ENCODE data around the gene KIAA0232. TPM values are rescaled to one million over a fixed set of nuclear protein-coding genes. Genes with fewer than 3 reads are reported as not detected.

KIAA0232 gene
- total RNA-seq, 1 donor from 2014 or later, result 33.4 TPM

GRCh38 chr4:6912441-6912840 lies 129.9 kb downstream of the KIAA0232 start:
- no peak for DNase-seq (ENCODE audit: low spot score)

- DNase-seq (ENCODE audit: low spot score), result no peak
These were observed 130.9 kb downstream of the KIAA0232 start for GRCh38 chr4:6913350-6913905.

GRCh38 chr4:6914448-6914847 lies 131.9 kb downstream of the KIAA0232 start:
- DNase-seq (ENCODE audit: low spot score), result no peak

GRCh38 chr4:6915041-6916005 lies 132.8 kb downstream of the KIAA0232 start:
- DNase-seq (ENCODE audit: low spot score), result no peak

- no peak for DNase-seq (ENCODE audit: low spot score)
These were observed 133.6 kb downstream of the KIAA0232 start for GRCh38 chr4:6916069-6916586.

GRCh38 chr4:6916587-6917460 lies 134.3 kb downstream of the KIAA0232 start:
- no peak for DNase-seq (ENCODE audit: low spot score)

GRCh38 chr4:6917461-6918271 lies 135.1 kb downstream of the KIAA0232 start:
- no peak for DNase-seq (ENCODE audit: low spot score)

- DNase-seq (ENCODE audit: low spot score), result no peak
These were observed 135.8 kb downstream of the KIAA0232 start for GRCh38 chr4:6918338-6918737.

- DNase-seq (ENCODE audit: low spot score), result no peak
These were observed 137.6 kb downstream of the KIAA0232 start for GRCh38 chr4:6920171-6920570.

GRCh38 chr4:6923507-6923906 lies 141.0 kb downstream of the KIAA0232 start:
- no peak for DNase-seq (ENCODE audit: low spot score)

GRCh38 chr4:6924361-6924779 lies 141.8 kb downstream of the KIAA0232 start:
- no peak for DNase-seq (ENCODE audit: low spot score)

GRCh38 chr4:6925357-6925836 lies 142.9 kb downstream of the KIAA0232 start:
- DNase-seq (ENCODE audit: low spot score), result no peak

GRCh38 chr4:6926081-6926480 lies 143.6 kb downstream of the KIAA0232 start:
- no peak for DNase-seq (ENCODE audit: low spot score)

GRCh38 chr4:6926681-6927478 lies 144.4 kb downstream of the KIAA0232 start:
- DNase-seq (ENCODE audit: low spot score), result no peak

- DNase-seq (ENCODE audit: low spot score), result no peak
These were observed 145.6 kb downstream of the KIAA0232 start for GRCh38 chr4:6928081-6928480.

GRCh38 chr4:6929339-6929811 lies 146.8 kb downstream of the KIAA0232 start:
- no peak for DNase-seq (ENCODE audit: low spot score)

- DNase-seq (ENCODE audit: low spot score), result no peak
These were observed 147.4 kb downstream of the KIAA0232 start for GRCh38 chr4:6929812-6930464.

- no peak for DNase-seq (ENCODE audit: low spot score)
These were observed 149.9 kb downstream of the KIAA0232 start for GRCh38 chr4:6932475-6932874.

GRCh38 chr4:6932918-6933317 lies 150.4 kb downstream of the KIAA0232 start:
- no peak for DNase-seq (ENCODE audit: low spot score)
